Keratinocyte (primary cell): ENCODE results near the gene SRCIN1. TPM values are rescaled to one million over a fixed set of nuclear protein-coding genes. Genes with fewer than 3 reads are reported as not detected.
"Not testable (repeated sequence)": the region's sequence is repeated elsewhere in the genome, so short reads cannot be mapped to it uniquely, and the experiment has no call there.

Experiments
- DNase-seq: peaks from one replicate; pipeline ENCODE4 v3.0.0-alpha.2; 2011; ENCODE audit warnings: low read depth, missing footprints, low spot score
- FAIRE-seq: peaks from 2 replicates; lab custom pipeline; 2011; peaks lifted over from hg19 to GRCh38; lab: Jason Lieb, UNC
- H2AFZ ChIP-seq: 2 replicates; pipeline ENCODE4 v1.6.0; 2012; ENCODE audit warnings: low read length, control low read depth, inconsistent platforms; ENCODE audit not compliant: control insufficient read depth
- H3K27ac ChIP-seq: 2 replicates; pipeline ENCODE4 v1.5.1; 2011; ENCODE audit warnings: low read length; ENCODE audit not compliant: control insufficient read depth, insufficient read depth
- H3K27me3 ChIP-seq: 3 replicates; pipeline ENCODE4 v1.6.0; 2011; ENCODE audit warnings: low read length; ENCODE audit not compliant: control insufficient read depth, insufficient read depth; ENCODE audit errors: extremely low read depth
- H3K36me3 ChIP-seq, 2 experiments: 2 replicates in 1 of 2; 3 replicates in 1 of 2; pipeline ENCODE4 v1.5.1; 2011; ENCODE audit warnings: low read length in 2 of 2, mild to moderate bottlenecking in 1 of 2; ENCODE audit not compliant: control insufficient read depth in 2 of 2, insufficient read depth in 2 of 2; ENCODE audit errors: extremely low read depth in 1 of 2
- H3K4me1 ChIP-seq: 3 replicates; pipeline ENCODE4 v1.5.1; 2011; ENCODE audit warnings: low read length; ENCODE audit not compliant: control insufficient read depth, insufficient read depth; ENCODE audit errors: extremely low read depth
- H3K4me2 ChIP-seq: 3 replicates; pipeline ENCODE4 v1.6.0; 2011; ENCODE audit warnings: low read depth, low read length; ENCODE audit not compliant: control insufficient read depth, insufficient read depth; ENCODE audit errors: extremely low read depth
- H3K4me3 ChIP-seq, 3 experiments: fragments of 200-600 bp in 1 of 3; sonication (generic) in 1 of 3; 2 replicates in 2 of 3; 3 replicates in 1 of 3; pipeline ENCODE4 v1.5.1; 2011 to 2016; ENCODE audit warnings: low read length in 3 of 3, mild to moderate bottlenecking in 3 of 3, control low read depth in 2 of 3, inconsistent platforms in 1 of 3, low read depth in 1 of 3, mixed read lengths in 1 of 3, mixed run types in 1 of 3, moderate library complexity in 1 of 3; ENCODE audit not compliant: control insufficient read depth in 2 of 3, insufficient read depth in 2 of 3; ENCODE audit errors: extremely low read depth in 1 of 3
- H3K79me2 ChIP-seq: 2 replicates; pipeline ENCODE4 v1.6.0; 2012; ENCODE audit warnings: low read length; ENCODE audit not compliant: control insufficient read depth, insufficient read depth
- H3K9ac ChIP-seq: 3 replicates; pipeline ENCODE4 v1.6.0; 2011; ENCODE audit warnings: low read length; ENCODE audit not compliant: control insufficient read depth, insufficient read depth; ENCODE audit errors: extremely low read depth
- H3K9me1 ChIP-seq: 3 replicates; pipeline ENCODE4 v1.6.0; 2011; ENCODE audit warnings: low read length; ENCODE audit not compliant: control insufficient read depth, insufficient read depth; ENCODE audit errors: extremely low read depth
- H3K9me3 ChIP-seq: 2 replicates; pipeline ENCODE4 v1.5.1; 2012; ENCODE audit warnings: low read depth, low read length; ENCODE audit not compliant: control insufficient read depth
- H4K20me1 ChIP-seq: 3 replicates; pipeline ENCODE4 v1.6.0; 2011; ENCODE audit warnings: low read length; ENCODE audit not compliant: control insufficient read depth, insufficient read depth; ENCODE audit errors: extremely low read depth
- CTCF ChIP-seq, 3 experiments: IDR thresholded peaks in 1 of 3; conservative IDR thresholded peaks in 1 of 3; optimal IDR thresholded peaks in 1 of 3; 2 replicates in 2 of 3; 3 replicates in 1 of 3; pipeline versions ENCODE3 to v1.5.1; 2011; ENCODE audit warnings: low read length in 3 of 3, mild to moderate bottlenecking in 3 of 3, moderate library complexity in 2 of 3, control low read depth in 1 of 3, inconsistent platforms in 1 of 3; ENCODE audit not compliant: insufficient read depth in 2 of 3; ENCODE audit errors: extremely low read depth in 1 of 3
- EZH2 ChIP-seq: IDR thresholded peaks from one replicate; pipeline ENCODE4 v1.6.1; 2012; ENCODE audit warnings: inconsistent platforms, mild to moderate bottlenecking, low read length, moderate library complexity
- dilution Hi-C: fragments of 300-500 bp; cut with MboI; formaldehyde crosslinking; loops from one replicate; pipeline ENCODE4 v1.7.0; 2020; ENCODE audit warnings: low sequenced_read_pairs; ENCODE audit not compliant: extremely low pct_ligation_motif_present
- polyA plus RNA-seq, 5 experiments: library from polyadenylated mRNA; depleted of rRNA in 3 of 5; stranded (reverse) in 3 of 5; stranded (forward) in 1 of 5; unstranded in 1 of 5; fragments of >200 nt; gene quantifications; 1 replicate in 1 of 5; 2 replicates in 3 of 5; 3 replicates in 1 of 5; pipeline versions ENCODE4 v1.2.1 to v1.2.3, GENCODE V29; 2011 to 2012; ENCODE audit warnings: missing spikeins in 2 of 5, low read depth in 1 of 5, low replicate concordance in 1 of 5

Gene SRCIN1
- polyA plus RNA-seq, 1 donor (not counting 4 experiments of a cell fraction or from before 2014, with no cell fraction given), result 0.37 TPM

GRCh38 chr17:38532451-38532850 lies 73.3 kb downstream of the SRCIN1 start:
- H4K20me1 ChIP-seq, result no peaks in the 10 kb centered on the region
- no peak overlapping the region for H3K4me2 ChIP-seq
- H3K9ac ChIP-seq, result no peak overlapping the region
- FAIRE-seq, result no peak
- no peaks in the 10 kb centered on the region for H3K9me1 ChIP-seq
- TF ChIP-seq EZH2 (no peak), CTCF (optimal IDR thresholded peaks at IDR 0.05 in 1 of 3, IDR thresholded peaks at IDR 0.05 in 1 of 3, conservative IDR thresholded peaks at IDR 0.05 in 1 of 3; ENCODE audit: extremely low read depth in 1 of 3, insufficient read depth in 2 of 3, low read length in 3 of 3) (no peak)
- dilution Hi-C loops, result no loop called here
- H3K4me3 ChIP-seq, result no peak overlapping the region
- no peaks in the 10 kb centered on the region for H3K79me2 ChIP-seq
- DNase-seq, result no peak
- H3K27me3 ChIP-seq, result peaks cover 46% of the 10 kb centered on the region
- no peaks in the 10 kb centered on the region for H3K9me3 ChIP-seq
- H2AFZ ChIP-seq, result no peak overlapping the region
- H3K27ac ChIP-seq, result no peak overlapping the region
- no peaks in the 10 kb centered on the region for H3K36me3 ChIP-seq
- no peaks in the 10 kb centered on the region for H3K4me1 ChIP-seq

- H4K20me1 ChIP-seq, FAIRE-seq, dilution Hi-C loops, H3K36me3 ChIP-seq, H3K9ac ChIP-seq, DNase-seq, H3K9me1 ChIP-seq, H3K4me3 ChIP-seq, H3K4me1 ChIP-seq, H2AFZ ChIP-seq, H3K27ac ChIP-seq, H3K9me3 ChIP-seq, H3K4me2 ChIP-seq, H3K79me2 ChIP-seq: not testable (repeated sequence)
- peaks cover 46% of the 10 kb centered on the region for H3K27me3 ChIP-seq
These were observed 74.0 kb downstream of the SRCIN1 start for GRCh38 chr17:38531761-38532160.

- H3K9me1 ChIP-seq, H3K4me1 ChIP-seq, H3K27ac ChIP-seq, H3K9ac ChIP-seq, H3K36me3 ChIP-seq, DNase-seq, dilution Hi-C loops, FAIRE-seq, H4K20me1 ChIP-seq, H2AFZ ChIP-seq, H3K4me2 ChIP-seq, H3K79me2 ChIP-seq, H3K4me3 ChIP-seq, H3K9me3 ChIP-seq: not testable (repeated sequence)
- peaks cover 41% of the 10 kb centered on the region for H3K27me3 ChIP-seq
These were observed 74.9 kb downstream of the SRCIN1 start for GRCh38 chr17:38530856-38531255.

- H3K27ac ChIP-seq, H3K4me2 ChIP-seq, H2AFZ ChIP-seq, H3K36me3 ChIP-seq, H3K9ac ChIP-seq, H4K20me1 ChIP-seq, DNase-seq, H3K79me2 ChIP-seq, H3K9me3 ChIP-seq, H3K4me3 ChIP-seq, dilution Hi-C loops, FAIRE-seq, H3K9me1 ChIP-seq, H3K4me1 ChIP-seq: not testable (repeated sequence)
- H3K27me3 ChIP-seq, result peaks cover 31% of the 10 kb centered on the region
These were observed 77.6 kb downstream of the SRCIN1 start for GRCh38 chr17:38528141-38528540.
